ENCODE measurements around the gene EQTN.
"Not testable (repeated sequence)": the region's sequence is repeated elsewhere in the genome, so short reads cannot be mapped to it uniquely, and the experiment has no call there.

Gene EQTN

DNA sequence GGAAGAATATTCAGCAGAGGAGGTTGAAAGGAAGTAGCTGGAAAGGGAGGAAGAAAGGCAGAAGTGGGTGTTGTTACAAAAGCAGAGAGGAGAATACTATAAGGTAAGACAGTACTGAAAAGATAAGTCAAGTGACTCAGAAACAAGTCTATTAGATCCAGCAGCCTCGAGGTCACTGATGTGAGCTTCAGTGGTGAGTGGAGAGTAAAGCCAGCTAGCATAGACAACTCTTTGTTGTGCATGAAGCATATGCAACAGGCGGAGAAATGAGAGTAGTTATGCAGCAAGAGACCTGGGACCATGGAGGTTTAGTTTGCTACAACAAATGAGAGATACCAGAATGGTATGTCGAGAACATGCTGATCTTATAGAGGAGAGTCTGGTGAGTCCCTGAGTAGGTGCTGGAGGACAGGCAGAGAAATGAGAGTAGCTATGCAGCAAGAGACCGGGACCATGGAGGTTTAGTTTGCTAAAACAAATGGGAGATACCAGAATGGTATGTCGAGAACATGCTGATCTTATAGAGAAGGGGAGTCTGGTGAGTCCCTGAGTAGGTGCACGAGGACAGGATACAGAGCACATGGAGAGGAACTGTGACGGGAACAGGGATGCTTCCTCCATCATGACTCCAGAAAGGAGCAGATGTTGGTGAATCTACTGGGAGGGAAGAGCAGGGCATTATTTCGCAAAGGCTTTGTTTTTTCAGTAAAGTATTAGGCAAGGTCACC lies 36.0 kb downstream of the EQTN start:
- no peaks in the 10 kb centered on the region for H3K9me3 ChIP-seq (replicated peaks; ENCODE audit: low read length)

GRCh38 chr9:27258662-27259061 lies 38.3 kb downstream of the EQTN start:
- Histone ChIP-seq H3K4me2 (ENCODE audit: low read length) (no peak overlapping the region), H3K36me3 (ENCODE audit: insufficient read depth, low read length) (no peaks in the 10 kb centered on the region), H3K9me3 (replicated peaks; ENCODE audit: low read length) (no peaks in the 10 kb centered on the region), H3K27me3 (ENCODE audit: control insufficient read depth, insufficient read depth, low read length) (no peaks in the 10 kb centered on the region), H3K4me3 (ENCODE audit: low read length) (no peak overlapping the region), H3K4me1 (ENCODE audit: control insufficient read depth, insufficient read depth, low read length) (no peaks in the 10 kb centered on the region), H3K9ac (ENCODE audit: low read depth, low read length) (no peak overlapping the region)

More for the DNA sequence above, 36.0 kb downstream of the EQTN start:
- Histone ChIP-seq H3K36me3 (ENCODE audit: insufficient read depth, low read length) (no peaks in the 10 kb centered on the region), H3K4me1 (ENCODE audit: control insufficient read depth, insufficient read depth, low read length) (no peaks in the 10 kb centered on the region), H3K9ac (ENCODE audit: low read depth, low read length) (no peak overlapping the region), H3K4me2 (ENCODE audit: low read length) (no peak overlapping the region), H3K27me3 (ENCODE audit: control insufficient read depth, insufficient read depth, low read length) (no peaks in the 10 kb centered on the region), H3K4me3 (ENCODE audit: low read length) (no peak overlapping the region)

DNA sequence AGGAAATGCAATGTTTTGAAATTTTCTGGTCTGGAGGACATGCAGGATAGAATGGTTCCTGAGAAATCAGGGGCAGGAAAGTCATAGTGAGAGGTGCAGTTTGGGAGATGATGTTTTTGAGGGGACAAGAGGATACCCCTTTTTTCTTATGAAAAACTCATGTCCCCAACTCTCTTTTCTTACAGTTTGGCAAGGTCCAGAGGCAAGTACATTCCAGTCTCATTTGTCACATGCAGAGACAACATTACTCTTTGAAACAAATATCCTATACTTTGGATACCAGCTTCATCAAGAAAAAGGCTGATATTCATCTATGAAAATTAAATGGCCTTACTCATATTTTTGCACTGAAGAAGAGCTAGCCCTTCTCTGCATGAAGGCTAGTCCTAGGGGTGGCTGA lies 48.2 kb downstream of the EQTN start:
- Histone ChIP-seq H3K4me3 (ENCODE audit: low read length) (no peak overlapping the region), H3K9ac (ENCODE audit: low read depth, low read length) (no peak overlapping the region), H3K4me2 (ENCODE audit: low read length) (no peak overlapping the region), H3K4me1 (ENCODE audit: control insufficient read depth, insufficient read depth, low read length) (peaks cover 8% of the 10 kb centered on the region), H3K9me3 (replicated peaks; ENCODE audit: low read length) (no peaks in the 10 kb centered on the region), H3K27me3 (ENCODE audit: control insufficient read depth, insufficient read depth, low read length) (no peaks in the 10 kb centered on the region), H3K36me3 (ENCODE audit: insufficient read depth, low read length) (no peaks in the 10 kb centered on the region)

- Histone ChIP-seq H3K27me3 (ENCODE audit: control insufficient read depth, insufficient read depth, low read length) (no peaks in the 10 kb centered on the region), H3K4me3 (ENCODE audit: low read length) (no peak overlapping the region), H3K36me3 (ENCODE audit: insufficient read depth, low read length) (no peaks in the 10 kb centered on the region), H3K4me2 (ENCODE audit: low read length) (no peak overlapping the region), H3K9me3 (replicated peaks; ENCODE audit: low read length) (no peaks in the 10 kb centered on the region), H3K9ac (ENCODE audit: low read depth, low read length) (no peak overlapping the region), H3K4me1 (ENCODE audit: control insufficient read depth, insufficient read depth, low read length) (peaks cover 8% of the 10 kb centered on the region)
These were observed 49.2 kb downstream of the EQTN start for GRCh38 chr9:27247756-27248155.

DNA sequence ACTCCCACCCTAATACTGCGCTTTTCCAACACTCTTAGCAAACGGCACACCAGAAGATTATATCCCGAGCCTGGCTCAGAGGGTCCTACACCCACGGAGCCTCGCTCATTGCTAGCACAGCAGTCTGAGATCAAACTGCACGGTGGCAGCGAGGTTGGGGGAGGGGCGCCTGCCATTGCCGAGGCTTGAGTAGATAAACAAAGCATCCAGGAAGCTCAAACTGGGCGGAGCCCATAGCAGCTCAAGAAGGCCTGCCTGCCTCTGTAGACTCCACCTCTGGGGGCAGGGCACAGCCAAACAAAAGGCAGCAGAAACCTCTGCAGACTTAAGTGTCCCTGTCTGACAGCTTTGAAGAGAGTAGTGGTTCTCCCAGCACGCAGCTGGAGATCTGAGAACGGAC lies 57.3 kb downstream of the EQTN start:
- H3K4me2 ChIP-seq (ENCODE audit: low read length); H3K4me3 ChIP-seq (ENCODE audit: low read length); H3K36me3 ChIP-seq (ENCODE audit: insufficient read depth, low read length); H3K9me3 ChIP-seq (replicated peaks; ENCODE audit: low read length); H3K4me1 ChIP-seq (ENCODE audit: control insufficient read depth, insufficient read depth, low read length); H3K27me3 ChIP-seq (ENCODE audit: control insufficient read depth, insufficient read depth, low read length); H3K9ac ChIP-seq (ENCODE audit: low read depth, low read length): not testable (repeated sequence)

All from skeletal muscle satellite cell (primary cell).